ENCODE measurements around the gene ITGB5.
"Not testable (repeated sequence)": the region's sequence is repeated elsewhere in the genome, so short reads cannot be mapped to it uniquely, and the experiment has no call there.

Gene ITGB5

GRCh38 chr3:124833710-124834332 is 53.3 kb downstream of the ITGB5 start:
- no peak for DNase-seq

DNA sequence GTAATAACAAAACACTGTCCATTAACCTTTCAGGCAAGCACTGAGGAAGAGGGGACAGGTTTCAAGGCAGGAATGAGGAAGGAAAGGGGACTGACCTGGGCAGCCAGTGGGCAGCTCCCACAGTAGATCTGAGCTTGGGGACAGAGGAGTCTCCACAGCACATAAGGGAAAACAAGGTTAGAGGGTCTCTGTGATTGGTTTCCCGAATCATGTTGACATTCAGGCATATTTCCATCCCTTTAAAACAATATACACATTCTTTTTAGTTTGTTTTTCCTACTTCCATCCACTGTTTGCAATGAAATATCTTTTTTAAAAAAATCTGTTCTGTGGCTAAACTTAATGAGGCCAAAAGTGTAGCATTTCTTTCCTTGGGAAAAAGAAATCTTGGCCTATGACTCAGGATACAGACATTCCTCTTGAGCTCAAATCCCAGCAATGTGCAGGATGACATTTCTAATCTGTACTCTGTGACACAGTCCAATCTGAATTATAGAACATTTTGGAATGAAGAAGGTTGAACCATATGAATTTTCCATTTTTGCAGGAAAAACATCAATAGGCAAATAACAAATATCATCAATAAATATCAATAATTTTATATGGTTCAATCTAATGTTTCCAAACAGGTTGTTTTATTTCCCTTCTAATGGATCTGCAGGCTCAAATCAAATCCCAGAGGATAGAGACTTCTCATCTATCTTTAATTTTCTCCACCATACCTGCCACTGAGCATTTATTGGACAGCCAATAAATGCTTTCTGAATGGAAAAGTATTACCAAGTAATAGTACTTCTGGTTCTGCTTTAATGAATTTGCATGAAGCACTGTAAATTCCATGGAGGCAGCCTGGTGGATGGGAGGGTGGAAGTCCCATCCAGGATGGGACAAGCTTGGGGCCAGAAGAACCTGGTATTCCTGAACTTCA is 54.1 kb downstream of the ITGB5 start:
- DNase-seq = no peak

DNA sequence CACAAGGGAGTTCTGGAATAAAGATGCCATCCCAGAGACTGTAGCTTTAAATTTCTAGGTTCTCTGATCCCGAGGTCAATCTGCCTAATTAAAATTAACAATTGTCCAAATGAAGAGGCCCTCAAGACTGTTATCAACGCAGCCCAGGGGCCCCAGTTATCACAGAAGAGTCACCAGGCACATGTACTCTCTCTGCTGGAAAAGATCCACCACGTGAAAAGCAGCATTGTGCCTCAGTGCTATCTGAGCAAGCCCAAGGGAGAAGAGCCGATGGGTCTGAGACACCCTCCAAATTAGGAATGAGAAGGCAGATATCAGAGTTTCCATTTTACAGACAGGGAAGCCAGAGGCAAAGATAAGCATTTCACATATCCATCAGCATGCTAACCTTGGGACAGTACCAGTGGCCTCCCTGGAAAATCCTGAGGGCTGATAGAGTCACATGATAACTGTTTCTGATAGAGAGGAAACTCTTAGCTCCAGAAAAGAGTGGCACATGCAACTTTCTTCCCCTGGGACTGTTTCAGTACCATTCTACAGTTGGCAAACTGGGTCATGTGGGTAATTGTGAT is 55.5 kb downstream of the ITGB5 start:
- DNase-seq = no peak

GRCh38 chr3:124829819-124830554 is 57.2 kb downstream of the ITGB5 start:
- no peak for DNase-seq

- DNase-seq = no peak
Measured at GRCh38 chr3:124829178-124829818, 57.9 kb downstream of the ITGB5 start.

- not testable (repeated sequence) for DNase-seq
Measured at GRCh38 chr3:124827476-124828206, 59.5 kb downstream of the ITGB5 start.

GRCh38 chr3:124826703-124827102 is 60.5 kb downstream of the ITGB5 start:
- no peak for DNase-seq

DNA sequence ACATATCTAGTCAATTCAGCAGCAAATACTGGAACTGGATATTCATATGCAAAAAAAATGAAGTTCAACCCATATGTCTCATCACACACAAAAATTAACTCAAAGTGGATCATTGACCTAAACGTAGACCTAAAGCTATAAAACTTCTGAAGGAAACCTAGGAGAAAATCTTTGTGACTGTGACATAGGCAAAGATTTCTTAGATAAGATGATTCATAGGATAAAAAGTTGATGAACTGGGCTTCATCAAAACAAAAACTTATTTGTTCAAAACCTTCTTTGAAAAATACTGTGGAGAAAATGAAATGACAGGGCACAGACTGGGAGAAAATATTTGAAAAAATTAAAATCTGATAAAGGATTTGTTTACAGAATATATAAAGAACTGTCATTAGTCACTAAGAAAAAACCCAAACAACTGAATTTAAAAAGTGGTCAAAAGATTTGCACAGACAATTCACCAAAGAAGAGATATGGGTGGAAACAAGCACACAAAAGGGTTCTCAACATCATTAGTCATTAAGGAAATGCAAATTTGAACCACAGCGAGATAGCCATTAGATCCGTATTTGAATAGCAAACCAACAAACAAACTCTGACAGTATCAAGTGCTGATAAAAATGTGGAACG is 62.8 kb downstream of the ITGB5 start:
- no peak for DNase-seq

DNA sequence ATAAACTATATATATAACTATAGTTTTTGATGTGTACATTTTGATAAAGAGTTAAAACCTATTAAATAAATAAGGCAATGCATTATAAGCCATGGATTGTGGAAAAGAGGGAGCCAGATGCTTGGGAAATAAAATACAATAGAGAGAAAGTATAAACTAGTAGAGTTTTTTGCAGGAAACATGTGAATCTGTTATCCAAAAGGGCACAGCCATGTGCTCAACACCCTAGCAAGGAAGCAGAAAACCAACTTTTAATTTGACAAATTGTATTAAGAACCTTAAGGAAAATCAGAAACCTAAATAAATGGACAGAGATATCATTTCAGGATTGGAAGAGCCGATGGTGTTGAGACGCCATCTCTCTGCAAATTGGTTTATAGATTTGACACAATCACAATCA is 63.5 kb downstream of the ITGB5 start:
- no peak for DNase-seq

DNA sequence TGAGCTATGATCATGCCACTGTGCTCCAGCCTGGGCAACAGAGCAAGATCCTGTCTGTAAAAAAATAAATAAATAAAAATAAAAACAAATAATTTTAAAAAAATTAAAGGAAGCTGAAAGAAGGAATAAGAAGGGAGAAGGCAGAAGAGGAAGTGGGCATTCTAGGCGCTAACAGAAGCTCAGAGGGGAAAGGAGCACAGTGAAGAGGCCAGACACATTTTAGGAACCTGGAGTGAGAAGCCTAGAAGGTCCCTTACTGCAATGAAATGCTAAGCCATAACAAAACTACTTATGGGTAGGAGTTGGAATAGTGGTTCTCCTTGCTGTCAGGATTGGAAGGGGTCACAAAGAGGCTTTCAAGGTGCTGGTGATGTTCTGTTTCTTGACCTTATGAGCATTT is 64.0 kb downstream of the ITGB5 start:
- DNase-seq = no peak

GRCh38 chr3:124821356-124821755 is 65.8 kb downstream of the ITGB5 start:
- DNase-seq = no peak

- no peak for DNase-seq
Measured at GRCh38 chr3:124818398-124819091, 68.6 kb downstream of the ITGB5 start.

GRCh38 chr3:124817079-124817478 is 70.1 kb downstream of the ITGB5 start:
- no peak for DNase-seq

DNA sequence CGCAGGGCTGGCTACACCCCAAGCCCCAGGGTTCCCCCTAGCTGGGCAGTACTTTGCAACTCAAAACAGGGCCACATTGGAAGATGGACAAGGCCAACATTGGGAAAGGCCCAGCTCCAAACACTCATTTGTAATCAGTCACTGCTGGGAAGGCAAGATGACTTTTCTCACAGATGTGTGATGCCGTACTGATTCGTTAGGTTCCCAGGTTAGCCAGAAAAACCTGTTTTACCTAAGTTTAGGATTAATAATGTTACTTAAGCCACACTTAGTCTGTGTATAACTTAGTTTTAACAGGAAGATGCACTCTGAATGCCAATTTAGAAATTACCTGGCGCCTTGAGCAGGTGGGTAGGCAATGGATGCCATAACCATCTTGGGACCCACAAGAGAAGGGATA is 71.0 kb downstream of the ITGB5 start:
- DNase-seq = no peak

GRCh38 chr3:124815781-124816180 is 71.4 kb downstream of the ITGB5 start:
- DNase-seq = no peak

DNA sequence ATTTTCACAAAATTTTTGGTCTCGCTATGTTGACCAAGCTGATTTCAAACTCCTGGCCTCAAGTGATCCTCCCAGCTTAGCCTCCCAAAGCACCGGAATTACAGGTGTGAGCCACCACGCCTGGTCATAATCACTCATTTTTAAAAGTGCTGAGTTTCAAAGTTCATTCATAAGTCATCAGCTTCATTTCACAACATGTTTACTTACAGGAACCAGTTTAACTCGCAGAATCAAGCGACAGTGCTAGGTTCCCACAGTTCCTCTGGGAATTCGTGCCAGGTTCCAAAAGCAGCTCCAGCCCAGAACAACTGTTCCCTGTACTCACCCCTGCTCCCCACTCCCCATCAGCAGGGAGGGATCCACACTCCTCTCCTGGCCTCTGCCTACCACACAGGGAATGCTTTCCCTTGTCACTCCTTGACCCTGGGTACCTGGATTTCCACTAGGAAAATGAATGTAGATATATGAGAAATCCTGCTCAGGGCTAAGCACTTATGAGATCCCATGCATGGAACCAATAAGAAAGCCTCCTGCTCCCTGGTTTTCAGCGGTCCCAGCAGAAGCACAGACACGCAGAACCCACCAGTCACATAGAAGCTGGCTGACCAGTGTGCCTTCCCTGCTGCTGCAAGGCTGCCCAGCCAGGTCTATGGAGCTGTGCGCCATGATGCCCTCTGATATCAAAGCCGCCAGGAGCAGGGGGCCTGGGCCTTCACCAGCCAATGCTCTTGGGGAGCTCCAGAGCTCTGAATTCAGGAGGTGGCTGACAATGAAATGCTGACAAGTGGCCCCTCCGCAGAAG is 72.3 kb downstream of the ITGB5 start:
- DNase-seq = no peak

GRCh38 chr3:124813541-124813940 is 73.6 kb downstream of the ITGB5 start:
- no peak for DNase-seq

DNA sequence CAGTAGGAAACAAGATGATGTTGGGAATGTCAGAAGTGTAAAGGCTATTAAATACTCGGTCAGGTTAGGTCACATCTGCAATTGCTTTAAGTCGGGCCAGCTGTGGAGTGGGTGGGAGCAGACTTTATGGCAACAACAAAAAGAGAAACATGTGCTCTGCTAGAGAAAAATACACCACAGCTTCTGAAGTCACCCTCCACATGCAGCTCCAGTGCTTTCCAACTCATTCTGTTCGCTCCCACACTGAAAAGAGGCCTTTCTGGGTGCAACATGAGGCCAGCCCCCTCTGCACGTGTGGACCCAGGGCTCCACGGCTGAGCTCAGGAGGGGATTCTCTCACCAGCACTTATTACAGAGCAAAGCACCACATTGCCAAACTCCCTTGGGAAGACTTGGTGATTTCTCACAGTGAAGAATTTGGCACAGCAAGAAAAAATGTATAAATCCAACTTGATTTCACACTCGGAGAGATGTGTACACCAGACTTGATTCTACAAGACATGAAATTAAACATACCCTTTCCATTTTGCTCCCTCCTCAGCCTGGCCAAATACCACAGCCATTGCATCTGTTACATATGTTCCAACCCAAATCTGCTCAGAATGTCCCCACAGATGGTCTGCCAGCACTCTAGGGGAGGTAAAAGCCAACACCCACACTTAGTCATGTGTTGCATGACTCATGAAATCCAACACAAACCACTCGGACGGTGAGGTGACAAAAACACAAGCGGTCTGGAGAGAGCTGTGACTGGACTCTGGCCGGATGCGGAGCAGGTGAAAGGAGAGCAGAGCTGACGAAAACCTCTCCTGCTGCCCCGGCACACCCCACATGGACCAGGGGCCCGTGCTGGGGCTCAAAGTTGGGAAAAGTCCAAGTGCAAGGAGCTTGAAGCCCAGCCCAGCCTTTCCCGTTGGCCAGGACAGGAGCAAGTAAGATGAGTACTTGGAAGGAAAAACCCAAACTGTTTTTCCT is 74.6 kb downstream of the ITGB5 start:
- DNase-seq = no peak

DNA sequence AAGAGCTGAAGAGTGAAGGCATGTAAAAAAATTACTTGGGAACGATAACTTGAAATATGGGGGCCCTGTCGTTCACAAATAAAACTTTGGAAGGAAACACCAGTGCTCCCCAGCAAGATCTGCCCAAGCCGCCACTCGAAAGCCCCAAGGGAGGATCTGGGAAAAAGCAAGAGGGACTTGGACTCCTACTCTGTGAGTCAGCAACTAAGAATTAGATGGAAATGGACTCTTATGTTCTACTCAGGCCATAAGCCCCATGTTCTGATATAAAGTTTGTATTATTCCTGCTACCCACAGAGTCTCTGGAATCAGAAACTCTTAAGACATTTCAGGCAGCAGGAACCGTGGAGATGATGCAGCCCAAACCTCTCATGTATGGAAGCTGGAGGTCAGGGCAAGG is 75.7 kb downstream of the ITGB5 start:
- DNase-seq = no peak
